Measurements from ENCODE around the gene SEMA3C.

Gene SEMA3C

GRCh38 chr7:80847027-80847426 is 71.8 kb downstream of the SEMA3C start:
- DNase-seq: no peak

- DNase-seq: no peak
Measured at GRCh38 chr7:80844916-80845315, 73.9 kb downstream of the SEMA3C start.

GRCh38 chr7:80843018-80843677 is 75.7 kb downstream of the SEMA3C start:
- DNase-seq: no peak

GRCh38 chr7:80842022-80842790 is 76.6 kb downstream of the SEMA3C start:
- no peak for DNase-seq

- no peak for DNase-seq
Measured at GRCh38 chr7:80841423-80841955, 77.4 kb downstream of the SEMA3C start.

GRCh38 chr7:80840681-80841080 is 78.2 kb downstream of the SEMA3C start:
- no peak for DNase-seq

GRCh38 chr7:80839855-80840254 is 79.0 kb downstream of the SEMA3C start:
- DNase-seq: no peak

GRCh38 chr7:80838643-80839042 is 80.2 kb downstream of the SEMA3C start:
- DNase-seq: no peak

- DNase-seq: no peak
Measured at GRCh38 chr7:80837345-80837744, 81.5 kb downstream of the SEMA3C start.

- DNase-seq: no peak
Measured at GRCh38 chr7:80835251-80835650, 83.6 kb downstream of the SEMA3C start.

- DNase-seq: no peak
Measured at GRCh38 chr7:80833289-80834268, 85.3 kb downstream of the SEMA3C start.

- DNase-seq: no peak
Measured at GRCh38 chr7:80832006-80832405, 86.8 kb downstream of the SEMA3C start.

GRCh38 chr7:80830584-80831285 is 88.1 kb downstream of the SEMA3C start:
- no peak for DNase-seq

GRCh38 chr7:80830010-80830409 is 88.8 kb downstream of the SEMA3C start:
- no peak for DNase-seq

GRCh38 chr7:80829527-80829926 is 89.3 kb downstream of the SEMA3C start:
- DNase-seq: no peak

- no peak for DNase-seq
Measured at GRCh38 chr7:80827239-80827633, 91.6 kb downstream of the SEMA3C start.

GRCh38 chr7:80826520-80827238 is 92.2 kb downstream of the SEMA3C start:
- no peak for DNase-seq

- no peak for DNase-seq
Measured at GRCh38 chr7:80825499-80825898, 93.4 kb downstream of the SEMA3C start.

GRCh38 chr7:80824253-80824652 is 94.6 kb downstream of the SEMA3C start:
- DNase-seq: no peak

- no peak for DNase-seq
Measured at GRCh38 chr7:80823057-80823456, 95.8 kb downstream of the SEMA3C start.

GRCh38 chr7:80821771-80822319 is 97.0 kb downstream of the SEMA3C start:
- no peak for DNase-seq
